DMS114 treated with DMSO at 0.1 percent for 48 hours (cell line): ENCODE data around the gene GCAT.

Experiments
- DNase-seq: peaks from one replicate; lab custom pipeline; 2025; ENCODE audit not compliant: unreplicated experiment; lab: John Stamatoyannopoulos, UW

Gene GCAT

DNA sequence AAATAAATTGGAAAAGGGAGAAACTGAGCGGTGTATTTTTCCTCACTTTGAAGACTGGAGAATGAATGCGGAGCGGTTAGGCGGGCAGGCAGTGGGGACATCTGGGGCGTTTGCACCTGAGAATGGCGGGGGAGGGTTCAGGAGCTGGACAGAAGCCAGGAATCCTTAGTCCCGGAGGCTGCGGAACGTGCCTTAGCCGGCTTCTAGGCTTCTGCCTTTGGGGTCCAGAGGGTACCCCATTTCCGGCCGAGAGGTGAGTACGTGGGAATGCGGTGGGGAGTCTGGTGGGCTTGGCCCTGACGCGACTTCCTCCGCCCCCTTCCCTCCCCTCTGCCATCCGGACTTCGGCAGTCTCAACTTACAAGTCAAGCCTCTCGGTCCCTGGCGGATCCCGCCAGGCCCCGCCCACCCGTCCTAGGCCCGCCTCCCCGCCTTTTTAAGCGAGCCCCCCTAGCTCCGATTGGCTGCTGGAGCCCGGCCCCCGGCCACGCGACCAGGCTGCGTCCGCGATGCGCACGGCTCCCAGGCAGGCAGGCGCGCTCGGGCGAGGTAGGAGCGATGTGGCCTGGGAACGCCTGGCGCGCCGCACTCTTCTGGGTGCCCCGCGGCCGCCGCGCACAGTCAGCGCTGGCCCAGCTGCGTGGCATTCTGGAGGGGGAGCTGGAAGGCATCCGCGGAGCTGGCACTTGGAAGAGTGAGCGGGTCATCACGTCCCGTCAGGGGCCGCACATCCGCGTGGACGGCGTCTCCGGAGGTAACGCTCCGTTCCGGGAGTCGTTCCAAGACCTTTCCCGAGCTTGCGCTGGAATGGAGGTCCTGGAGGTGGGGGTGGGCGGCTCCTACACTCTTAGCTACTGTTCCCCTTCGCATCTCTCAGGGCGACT lies at the start of gene GCAT:
TSS of gene GCAT (plus strand) at position 525 of the 884 bp plus-strand sequence. CDS start at position 559, 34 bp downstream.
- DNase-seq: peak; percentile 88

DNA sequence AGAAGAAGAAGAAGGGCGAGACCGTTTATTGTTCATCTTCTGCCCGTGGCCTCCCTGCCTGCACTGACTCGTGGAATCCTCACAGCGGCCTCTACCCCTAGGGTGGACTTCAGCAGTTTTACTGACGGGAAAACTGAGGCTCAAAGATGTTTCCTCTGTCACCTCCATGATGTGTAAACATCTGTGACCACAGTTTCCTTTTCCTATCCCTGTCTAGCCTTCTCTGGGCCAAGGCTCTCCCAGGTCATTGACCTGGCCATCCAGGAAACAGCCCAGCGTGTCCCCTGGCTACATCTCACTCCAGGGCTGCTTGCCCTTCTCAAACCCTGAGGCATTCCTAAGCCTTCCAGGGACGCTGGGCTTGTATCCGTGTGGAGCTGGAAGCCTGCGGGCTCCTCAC lies 49.0 kb upstream of the GCAT start:
- DNase-seq: no peak

DNA sequence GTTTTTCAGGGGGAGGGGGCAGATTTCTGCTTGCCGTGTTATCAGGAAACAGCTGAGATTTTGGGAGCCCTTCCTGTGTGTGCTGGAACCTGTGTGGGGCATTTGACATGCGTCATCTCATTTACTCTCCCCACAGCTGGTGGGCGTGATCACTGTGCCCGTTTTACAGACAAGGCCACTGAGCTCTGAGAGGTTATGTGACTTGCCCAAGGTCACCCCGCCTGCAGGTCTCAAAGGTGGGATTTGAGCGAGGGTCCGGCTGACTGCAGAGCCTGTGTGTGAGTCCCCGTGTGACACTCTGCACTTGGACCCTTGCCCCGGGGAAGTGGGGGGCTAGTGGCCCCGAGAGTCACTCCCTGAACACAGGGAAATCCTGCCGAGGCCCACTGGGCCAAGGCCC lies 48.5 kb upstream of the GCAT start:
- no peak for DNase-seq

DNA sequence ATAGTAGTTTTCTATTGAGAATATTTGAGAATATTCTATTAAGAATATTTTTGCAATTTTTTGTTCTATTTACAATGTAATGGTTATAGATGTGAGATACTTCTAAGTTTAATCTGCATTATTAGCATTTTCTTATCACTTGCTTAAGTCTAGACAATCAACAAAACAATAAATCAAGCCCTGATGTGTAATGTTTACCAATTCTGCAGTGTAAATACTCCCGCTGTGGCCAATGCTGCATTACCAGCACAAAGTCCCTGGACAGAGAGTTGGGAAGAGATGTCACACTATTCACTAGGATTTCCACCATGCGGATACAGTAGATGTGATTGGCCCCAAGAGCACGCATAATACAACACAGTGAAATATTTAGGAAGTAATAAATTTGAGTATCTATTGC lies 47.6 kb upstream of the GCAT start:
- no peak for DNase-seq

DNA sequence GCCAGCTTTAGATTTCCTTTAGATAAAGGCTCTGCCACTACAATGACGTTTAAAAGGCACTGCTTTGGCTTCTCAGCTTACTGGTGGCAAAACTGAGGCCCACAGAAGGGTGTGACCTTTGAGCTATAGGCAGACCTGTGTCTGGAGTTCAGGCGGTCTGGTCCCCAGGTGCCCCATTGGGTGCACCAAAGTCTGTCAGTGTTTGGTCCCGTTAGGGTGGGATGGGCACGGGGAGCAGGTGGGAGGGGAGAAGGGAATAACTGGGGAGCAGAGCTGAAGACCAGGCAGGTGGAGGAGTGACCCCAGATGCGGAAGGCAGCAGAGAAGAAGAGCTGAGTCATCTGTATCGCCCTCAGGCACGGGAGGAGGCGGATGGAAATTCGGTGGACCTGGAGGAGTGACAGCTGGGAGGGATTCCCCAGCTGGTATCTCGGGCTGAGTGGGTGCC lies 45.3 kb upstream of the GCAT start:
- DNase-seq: no peak

DNA sequence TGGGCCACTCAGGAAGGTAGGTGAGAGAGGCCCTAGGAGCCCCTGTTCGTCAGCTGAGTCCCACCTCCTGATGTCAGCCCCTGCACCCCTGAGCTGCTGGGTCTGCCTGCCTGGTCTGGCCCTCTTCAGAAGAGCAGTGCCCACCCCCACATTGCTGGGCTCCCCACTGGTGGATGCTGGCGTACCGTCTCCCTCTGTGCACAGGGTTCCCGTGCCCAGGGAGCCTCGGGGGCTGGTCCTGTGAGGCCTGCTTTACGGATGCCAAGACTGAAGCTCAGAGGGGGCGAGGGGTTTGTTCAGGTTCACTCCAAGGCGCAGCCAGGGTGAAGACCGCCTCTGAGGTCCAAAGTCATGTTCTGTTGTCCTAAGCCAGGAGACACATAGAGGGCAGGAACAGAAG lies 44.7 kb upstream of the GCAT start:
- no peak for DNase-seq

DNA sequence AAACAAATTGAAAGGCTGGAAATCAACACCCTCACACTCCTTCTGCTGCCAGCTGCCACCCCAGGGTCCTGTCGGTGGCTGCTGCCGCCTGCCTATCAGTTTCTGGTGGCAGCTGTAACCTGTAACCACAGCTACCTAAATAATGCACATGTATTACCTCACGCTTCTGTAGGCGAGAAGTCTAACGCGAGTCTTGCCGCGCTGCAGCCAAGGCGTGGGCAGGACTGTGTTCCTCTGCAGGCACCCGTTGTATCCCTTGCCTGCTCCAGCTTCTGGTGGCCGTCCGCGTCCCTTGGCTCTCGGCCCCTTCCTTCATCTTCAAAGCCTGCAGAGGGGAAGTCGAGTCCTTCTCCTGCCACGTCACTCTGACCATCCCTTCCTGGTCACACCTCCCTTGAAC lies 44.1 kb upstream of the GCAT start:
- DNase-seq: no peak

DNA sequence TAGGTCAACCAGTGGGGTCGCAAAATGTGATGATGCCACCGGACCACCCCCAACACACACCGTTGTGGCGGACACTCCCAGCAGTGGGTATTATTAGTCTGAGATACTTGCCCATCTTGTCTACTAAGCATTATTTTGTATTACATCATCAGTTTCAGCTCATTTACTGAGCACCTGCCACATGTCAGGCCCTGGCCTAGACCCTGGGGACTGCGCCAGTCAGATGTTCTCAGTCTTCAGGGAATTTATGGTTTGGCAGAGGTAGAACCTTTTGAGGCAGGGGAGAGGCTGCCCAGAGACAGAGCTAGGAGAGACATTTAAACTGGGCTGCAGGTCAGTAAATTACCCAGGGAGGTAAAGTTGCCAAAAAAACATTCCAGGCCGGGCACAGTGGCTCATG lies 43.1 kb upstream of the GCAT start:
- DNase-seq: no peak

DNA sequence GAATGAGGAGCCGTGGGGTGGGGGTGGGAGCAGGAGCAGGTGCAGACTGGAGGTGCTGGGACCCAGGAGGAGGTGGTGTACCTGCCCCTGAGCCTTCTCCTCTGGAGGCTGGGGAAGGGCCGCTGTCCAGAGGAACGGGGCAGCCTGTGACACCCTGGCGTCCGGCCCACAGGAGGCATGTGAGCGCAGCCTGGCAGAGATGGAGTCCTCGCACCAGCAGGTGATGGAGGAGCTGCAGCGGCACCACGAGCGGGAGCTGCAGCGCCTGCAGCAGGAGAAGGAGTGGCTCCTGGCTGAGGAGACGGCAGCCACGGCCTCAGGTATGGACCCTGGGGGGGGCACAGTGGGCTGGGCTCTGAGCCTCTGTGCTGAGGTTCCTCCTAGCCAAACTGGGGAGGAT lies 42.2 kb upstream of the GCAT start:
- no peak for DNase-seq

DNA sequence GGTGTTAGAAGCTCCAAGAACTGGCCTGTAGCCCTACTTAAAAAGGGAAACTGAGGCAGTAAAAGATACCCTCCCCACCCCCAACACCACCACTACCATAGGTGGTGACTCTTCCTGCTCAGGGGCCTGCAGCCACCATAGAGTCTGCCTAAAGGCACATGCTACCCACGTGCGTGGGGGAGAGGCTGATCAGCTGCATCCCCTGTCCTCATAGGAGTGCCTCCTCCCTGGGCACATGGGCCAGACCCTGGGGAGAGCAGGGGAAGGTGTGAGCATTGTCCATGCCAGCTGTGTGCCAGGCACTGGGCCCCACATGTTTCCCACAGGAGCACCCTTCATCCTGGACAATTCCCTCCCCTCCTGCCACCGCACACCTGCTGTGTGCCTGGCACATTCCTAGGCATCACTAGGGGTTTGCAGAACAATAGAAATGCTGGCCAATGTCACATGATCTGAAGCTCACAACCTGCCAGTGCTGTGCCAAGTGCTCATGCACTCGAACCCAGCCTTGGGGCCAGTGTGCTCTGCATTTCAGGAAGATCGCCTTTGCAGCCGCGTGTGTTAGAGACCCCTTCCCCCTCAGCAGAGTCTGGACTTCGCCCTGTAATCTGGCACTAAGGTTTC lies 41.7 kb upstream of the GCAT start:
- no peak for DNase-seq

DNA sequence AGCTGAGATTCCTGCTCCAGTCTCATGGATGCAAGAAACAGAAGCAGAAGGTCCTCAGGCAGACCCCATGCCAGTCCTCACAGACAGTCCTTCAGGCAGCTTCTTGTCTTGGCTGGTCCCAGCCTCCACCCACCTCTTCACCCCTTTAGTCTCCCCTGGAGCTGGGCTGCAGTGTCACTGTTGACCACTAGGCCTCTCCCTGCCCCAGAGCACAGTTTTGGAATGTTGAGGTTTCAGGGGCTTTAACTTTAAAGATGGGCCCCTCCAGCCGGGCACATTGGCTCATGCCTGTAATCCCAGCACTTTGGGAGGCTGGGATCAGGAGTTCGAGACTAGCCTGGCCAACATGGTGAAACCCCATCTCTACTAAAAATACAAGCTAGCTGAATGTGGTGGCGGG lies 39.5 kb upstream of the GCAT start:
- no peak for DNase-seq

DNA sequence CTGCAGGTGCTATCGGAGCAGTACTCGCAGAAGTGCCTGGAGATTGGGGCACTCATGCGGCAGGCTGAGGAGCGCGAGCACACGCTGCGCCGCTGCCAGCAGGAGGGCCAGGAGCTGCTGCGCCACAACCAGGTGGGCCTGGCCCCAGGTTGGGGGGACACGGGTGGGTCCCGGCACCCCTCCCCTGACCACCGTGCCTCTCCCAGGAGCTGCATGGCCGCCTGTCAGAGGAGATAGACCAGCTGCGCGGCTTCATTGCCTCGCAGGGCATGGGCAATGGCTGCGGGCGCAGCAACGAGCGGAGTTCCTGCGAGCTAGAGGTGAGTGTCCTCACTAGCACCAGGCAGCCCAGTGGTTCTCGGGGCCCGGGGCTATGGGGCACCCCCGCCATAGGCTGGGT lies 38.7 kb upstream of the GCAT start:
- DNase-seq: no peak

DNA sequence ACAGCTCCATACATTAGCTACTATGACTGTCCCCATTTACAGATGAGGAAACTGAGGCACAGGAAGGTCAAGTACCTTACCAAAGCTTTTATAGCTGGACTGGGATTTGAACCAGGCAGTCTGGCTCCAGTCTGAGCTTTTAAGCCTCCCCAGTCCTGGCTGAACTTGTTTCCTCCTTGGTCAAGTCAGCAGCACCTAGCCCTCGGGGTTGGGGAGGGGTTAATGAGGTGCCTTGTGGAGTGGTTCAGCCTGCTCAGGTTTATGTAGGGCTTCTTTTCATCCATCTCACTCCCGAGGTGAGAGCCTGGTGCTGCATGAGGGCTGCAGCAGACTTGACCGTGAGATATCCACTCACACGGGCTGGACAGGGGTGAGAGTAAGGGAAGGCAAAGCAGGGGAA lies 36.7 kb upstream of the GCAT start:
- DNase-seq: no peak

DNA sequence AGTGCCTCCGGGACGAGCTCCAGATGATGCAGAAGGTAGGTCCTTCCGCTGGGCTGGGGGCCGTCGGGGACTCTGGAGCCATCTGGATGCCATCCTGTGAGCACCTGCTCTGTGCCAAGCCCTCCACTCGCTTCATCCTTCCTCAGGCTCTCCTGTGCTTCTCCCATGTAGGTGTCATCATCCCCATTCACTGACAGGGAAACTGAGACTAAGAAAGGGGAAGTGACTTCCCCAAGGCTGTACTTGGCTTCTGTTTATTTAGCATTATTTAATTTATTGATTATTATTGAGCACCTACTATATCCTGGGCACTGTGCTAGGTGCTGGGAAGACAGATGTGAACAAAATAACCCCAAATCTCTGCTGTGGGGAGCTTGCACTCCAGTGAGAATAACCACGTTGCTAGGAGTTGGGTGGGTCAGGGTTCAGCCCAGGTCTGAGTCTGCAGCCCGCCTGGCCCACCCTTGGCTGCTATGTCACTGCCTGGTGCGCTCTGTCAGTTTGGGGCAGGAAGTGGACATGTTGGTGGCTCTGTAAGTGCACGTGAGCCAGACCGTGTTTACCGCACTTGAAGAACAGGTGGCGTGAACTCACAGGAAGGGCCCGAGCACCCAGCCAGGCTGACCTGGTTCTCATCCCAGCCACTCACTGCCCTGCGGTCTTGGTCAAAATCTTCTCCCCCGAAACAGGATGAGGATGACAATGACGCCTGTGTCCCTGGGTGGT lies 35.9 kb upstream of the GCAT start:
- DNase-seq: no peak

DNA sequence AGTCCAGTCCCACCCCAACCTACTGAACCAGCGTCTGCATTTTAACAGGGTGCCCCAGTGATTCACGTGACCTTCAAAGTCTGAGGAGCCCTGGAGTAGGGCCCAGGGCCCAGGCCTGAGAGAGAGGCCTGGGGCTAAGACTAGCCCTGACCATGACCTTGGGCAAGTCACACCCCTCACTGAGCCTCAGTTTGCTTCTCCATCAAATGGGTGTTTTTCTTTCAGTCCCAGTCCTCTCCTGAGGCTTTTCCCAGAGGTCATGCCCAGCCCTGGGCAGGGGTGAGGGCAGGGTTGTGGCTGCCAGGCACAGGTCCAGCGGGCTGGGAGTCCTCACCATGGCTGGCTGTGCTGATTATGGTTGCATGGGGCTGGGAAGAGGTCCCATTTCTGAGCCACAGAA lies 33.0 kb upstream of the GCAT start:
- no peak for DNase-seq

DNA sequence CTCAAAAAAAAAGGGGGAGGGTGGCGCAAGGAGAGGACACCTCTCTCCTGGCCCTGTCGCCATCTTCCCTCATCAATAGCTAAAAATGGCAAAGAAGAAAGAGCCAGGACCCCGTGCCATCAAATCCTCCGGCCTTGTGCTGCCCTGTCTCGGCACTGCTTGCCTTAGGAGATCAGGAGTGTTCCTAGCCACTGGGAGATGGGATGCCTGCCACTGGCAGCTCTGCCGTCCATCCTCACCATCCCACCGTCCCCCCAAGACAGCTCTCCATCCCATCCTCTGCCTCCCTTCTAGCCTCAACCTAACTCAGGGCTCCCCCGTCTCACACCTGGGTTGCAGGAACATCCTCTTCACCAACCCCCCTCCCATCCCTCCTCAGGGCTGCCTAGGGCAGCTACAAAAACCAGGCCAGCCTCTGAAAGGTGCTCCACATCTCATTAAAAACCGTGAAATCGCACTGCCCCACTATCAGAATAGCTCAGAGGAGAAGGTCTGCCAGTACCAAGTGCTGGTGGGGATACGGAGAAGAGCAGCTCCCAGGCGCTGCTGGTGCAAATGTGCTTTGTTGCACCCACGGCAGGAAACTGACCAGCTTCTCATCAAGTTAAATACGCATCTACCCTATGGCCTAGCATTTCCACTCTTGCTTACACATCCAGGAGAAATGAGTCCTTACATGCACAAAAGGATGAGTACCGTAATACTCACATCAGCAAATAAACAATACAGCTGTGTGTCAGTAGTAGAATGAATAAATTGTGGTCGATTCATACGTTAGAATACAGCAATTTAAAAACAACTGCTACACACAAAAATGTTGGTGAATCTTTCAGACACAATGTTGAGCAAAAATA lies 31.7 kb upstream of the GCAT start:
- DNase-seq: no peak

DNA sequence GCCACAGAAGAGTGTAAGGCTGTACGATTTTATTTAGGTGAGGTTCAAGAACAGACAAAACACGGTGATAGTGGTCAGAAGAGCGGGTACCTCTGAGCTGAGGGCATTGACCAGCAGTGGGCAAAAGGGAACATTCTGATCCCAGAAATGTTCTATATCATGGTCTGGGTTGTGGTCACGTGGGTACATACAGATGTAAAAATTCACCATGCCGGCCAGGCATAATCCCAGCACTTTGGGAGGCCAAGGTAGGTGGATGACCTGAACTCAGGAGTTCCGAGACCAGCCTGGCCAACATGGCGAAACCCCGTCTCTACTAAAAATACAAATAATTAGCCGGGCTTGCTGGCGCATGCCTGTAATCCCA lies 31.1 kb upstream of the GCAT start:
- no peak for DNase-seq

DNA sequence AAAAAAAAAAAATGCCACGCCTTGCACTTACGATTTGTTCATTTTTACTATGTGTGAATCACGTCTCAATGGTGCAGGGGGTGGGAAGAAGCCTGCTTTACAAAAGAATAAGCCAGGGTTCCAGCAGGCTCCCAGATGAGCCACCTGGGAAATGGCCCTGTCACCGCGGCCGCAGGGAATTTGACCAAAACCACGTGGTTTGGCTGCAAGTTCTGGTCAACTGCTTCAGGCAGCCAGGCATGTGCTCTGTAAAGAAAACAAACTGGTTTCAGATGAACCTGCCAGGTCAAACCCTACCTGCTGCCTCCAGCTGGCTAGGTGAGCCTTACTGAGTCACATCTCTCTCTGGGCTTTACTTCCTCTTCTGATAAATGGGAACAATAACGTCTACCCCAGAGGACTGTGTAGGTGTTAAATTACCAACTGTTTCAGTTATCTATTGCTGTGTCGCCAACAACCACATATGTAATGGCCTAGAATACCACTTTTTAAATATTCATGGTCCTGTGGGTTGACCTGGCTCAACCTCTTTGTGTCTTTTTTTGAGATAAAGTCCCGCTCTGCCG lies 30.5 kb upstream of the GCAT start:
- no peak for DNase-seq

DNA sequence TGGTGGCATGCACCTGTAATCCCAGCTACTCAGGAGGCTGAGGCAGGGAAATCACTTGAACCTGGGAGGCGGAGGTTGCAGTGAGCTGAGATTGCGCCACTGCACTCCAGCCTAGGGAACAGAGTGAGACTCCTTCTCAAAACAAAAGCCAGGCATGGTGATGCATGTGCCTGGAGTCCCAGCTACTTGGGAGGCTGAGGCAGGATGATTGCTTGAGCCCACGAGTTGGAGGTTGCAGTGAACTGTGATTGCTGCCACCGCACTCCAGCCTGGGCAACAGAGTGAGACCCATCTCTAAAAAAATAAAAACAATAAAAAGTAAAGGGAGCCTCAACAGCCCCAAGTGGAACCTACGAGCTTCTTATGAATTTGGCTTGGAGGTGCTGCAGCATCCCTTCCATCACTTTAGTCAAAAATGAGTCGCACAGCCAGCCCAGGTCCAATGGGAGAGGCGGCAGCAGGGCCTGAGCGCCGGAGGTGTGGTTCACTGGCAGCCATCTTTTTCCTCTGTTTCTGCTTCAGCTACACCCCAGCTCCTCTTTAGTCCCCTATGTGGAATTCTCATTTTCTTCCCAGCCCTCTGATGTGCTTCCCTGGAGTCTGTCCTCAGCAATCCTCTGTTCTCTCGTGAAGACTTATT lies 29.2 kb upstream of the GCAT start:
- DNase-seq: no peak

DNA sequence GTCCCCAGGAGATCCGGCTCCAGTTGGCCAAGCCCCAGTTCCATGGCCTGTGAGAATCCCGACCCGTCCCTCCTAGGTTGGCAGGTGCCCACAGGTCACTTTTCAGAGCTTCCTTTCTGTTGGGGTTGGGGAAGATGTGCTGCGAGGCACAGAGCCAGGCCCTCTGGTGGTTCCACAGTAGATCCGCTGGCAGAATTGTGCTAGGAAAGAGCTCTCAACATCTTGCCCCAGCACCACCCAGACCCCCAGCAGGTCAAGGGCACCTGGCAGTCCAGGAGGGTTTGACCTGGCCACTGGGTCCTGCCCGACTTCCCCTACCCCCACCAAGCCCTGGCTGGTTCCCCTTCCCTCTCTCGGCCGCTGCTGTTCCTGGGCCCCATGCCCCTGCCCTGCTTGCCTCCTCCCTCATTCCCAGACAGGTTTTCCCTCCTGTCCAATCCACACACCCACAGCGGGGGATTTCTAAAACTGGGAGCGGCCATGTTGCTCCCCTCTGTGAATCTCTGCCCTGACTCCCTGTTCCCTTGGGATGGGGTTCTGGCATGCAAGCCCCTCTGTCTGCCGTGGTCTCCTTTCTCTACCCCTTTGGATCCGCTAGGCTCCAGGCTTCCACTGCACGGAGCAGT lies 26.2 kb upstream of the GCAT start:
- peak; percentile 15 for DNase-seq
